ENCODE results near the gene VARS1.
"Not testable (repeated sequence)": the region's sequence is repeated elsewhere in the genome, so short reads cannot be mapped to it uniquely, and the experiment has no call there.

VARS1 gene

GRCh38 chr6:31829633-31830283 is 34.2 kb upstream of the VARS1 start:
- no peak for DNase-seq
- Mint-ChIP-seq H3K9me3 (no peaks in the 10 kb centered on the region), H3K27me3 (no peaks in the 10 kb centered on the region), H3K4me1 (peaks cover 48% of the 10 kb centered on the region), H3K36me3 (peaks cover 10% of the 10 kb centered on the region), H3K27ac (peak overlapping the region; percentile 93), H3K4me3 (peak overlapping the region; percentile 98)
- CTCF ChIA-PET, result interaction anchor here (0.6 to 2.4 kb wide), 12 partner anchors 12 to 280 kb away, joined by 3 to 13 read pairs (median 4); partner anchors contain the start of genes C6orf47, DDAH2, HSPA1A and HSPA1L

DNA sequence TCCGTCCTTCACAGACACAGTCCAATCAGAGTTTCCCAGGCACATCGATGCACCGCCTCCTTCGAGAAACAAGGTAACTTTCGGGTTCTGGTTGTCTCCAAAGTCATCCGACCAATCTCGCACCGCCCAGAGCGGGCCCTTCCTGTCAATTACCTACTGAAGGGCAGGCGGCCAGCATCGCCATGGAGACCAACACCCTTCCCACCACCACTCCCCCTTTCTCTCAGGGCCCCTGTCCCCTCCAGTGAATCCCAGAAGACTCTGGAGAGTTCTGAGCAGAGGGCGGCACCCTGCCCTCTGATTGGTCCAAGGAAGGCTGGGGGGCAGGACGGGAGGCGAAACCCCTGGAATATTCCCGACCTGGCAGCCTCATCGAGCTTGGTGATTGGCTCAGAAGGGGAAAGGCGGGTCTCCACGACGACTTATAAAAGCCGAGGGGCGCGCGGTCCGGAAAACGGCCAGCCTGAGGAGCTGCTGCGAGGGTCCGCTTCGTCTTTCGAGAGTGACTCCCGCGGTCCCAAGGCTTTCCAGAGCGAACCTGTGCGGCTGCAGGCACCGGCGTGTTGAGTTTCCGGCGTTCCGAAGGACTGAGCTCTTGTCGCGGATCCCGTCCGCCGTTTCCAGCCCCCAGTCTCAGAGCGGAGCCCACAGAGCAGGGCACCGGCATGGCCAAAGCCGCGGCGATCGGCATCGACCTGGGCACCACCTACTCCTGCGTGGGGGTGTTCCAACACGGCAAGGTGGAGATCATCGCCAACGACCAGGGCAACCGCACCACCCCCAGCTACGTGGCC is 31.9 kb upstream of the VARS1 start, which contains the start of gene HSPA1B:
Gene HSPA1B (plus strand): TSS at position 453 of the 794 bp plus-strand sequence. CDS start 213 bp downstream, at position 666.
- peaks cover 55% of the 10 kb centered on the region for H3K4me1 Mint-ChIP-seq
- CTCF ChIA-PET, result interaction anchor here (0.7 to 1.3 kb wide), 5 partner anchors 9 to 146 kb away, joined by 3 to 7 read pairs (median 4); partner anchors contain the start of genes DDAH2, LY6G5C and VARS1

GRCh38 chr6:31826793-31827285 is 31.3 kb upstream of the VARS1 start:
- peak overlapping the region; percentile 81 for H3K4me3 Mint-ChIP-seq
- DNase-seq, result no peak

More for the DNA sequence above, 31.9 kb upstream of the VARS1 start, which contains the start of gene HSPA1B:
- peak within 1 kb of the TSS; percentile 81 for H3K4me3 Mint-ChIP-seq
- peaks cover 8% of the 10 kb centered on the region for H3K36me3 Mint-ChIP-seq
- H3K27me3 Mint-ChIP-seq, result no peaks in the 10 kb centered on the region
- no peaks in the 10 kb centered on the region for H3K9me3 Mint-ChIP-seq
- peak; percentile 98 for DNase-seq
- peak within 1 kb of the TSS; percentile 98 for H3K27ac Mint-ChIP-seq

DNA sequence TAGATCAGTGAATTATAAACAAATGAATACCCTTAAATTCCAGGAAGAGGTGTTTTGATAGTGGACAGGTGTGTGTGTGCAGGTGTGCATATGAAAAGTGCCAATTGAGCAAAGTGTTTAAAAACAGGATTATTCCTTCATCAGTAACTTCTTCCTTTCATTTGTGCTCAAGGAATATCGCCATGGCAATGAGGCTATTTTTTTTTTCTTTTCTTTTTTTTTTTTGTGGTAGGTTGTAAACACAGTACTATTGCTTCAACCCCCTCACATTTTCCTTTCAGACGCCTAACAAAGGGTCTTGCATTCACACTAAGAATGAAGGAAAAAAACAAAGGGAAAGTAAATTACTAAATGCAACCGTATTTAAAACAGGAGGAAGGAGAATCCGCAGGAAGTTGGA is 30.0 kb upstream of the VARS1 start:
- Mint-ChIP-seq H3K4me1 (peaks cover 57% of the 10 kb centered on the region), H3K9me3 (no peaks in the 10 kb centered on the region), H3K4me3 (peak overlapping the region; percentile 81), H3K36me3 (peaks cover 7% of the 10 kb centered on the region), H3K27me3 (no peaks in the 10 kb centered on the region), H3K27ac (peak overlapping the region; percentile 98)
- CTCF ChIA-PET, result no interaction called here
- no peak for DNase-seq

More at GRCh38 chr6:31826793-31827285, 31.3 kb upstream of the VARS1 start:
- Mint-ChIP-seq H3K9me3 (no peaks in the 10 kb centered on the region), H3K36me3 (peaks cover 10% of the 10 kb centered on the region), H3K4me1 (peaks cover 59% of the 10 kb centered on the region), H3K27me3 (no peaks in the 10 kb centered on the region), H3K27ac (peak overlapping the region; percentile 98)
- CTCF ChIA-PET, result interaction anchor here (0.7 to 1.3 kb wide), 7 partner anchors 9 to 103 kb away, joined by 3 to 7 read pairs (median 4); partner anchors contain the start of genes DDAH2 and VARS1

DNA sequence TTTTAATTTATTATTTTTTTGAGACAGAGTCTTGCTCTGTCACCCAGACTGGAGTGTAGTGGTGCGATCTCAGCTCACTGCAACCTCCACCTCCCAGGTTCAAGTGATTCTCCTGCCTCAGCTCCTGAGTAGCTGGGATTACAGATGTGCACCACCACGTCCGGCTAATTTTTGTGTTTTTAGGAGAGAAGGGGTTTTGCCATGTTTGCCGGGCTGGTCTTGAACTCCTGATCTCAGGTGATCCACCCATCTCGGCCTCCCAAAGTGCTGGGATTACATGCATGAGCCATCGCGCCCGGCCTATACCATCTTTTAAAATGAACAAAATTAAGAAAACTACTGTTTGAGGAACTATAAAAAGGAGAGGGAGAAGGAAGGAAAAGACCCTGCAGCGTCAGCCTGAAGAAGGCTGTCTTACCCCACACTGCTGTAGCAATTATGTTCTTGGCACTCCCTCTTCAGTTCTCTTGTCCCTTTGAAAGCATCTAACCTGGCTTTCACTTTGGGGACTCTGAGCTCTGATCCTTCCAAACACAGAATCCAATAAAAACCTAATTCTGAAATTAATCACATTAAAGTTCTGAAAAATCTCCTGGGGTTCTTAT is 28.1 kb upstream of the VARS1 start:
- H3K4me1 Mint-ChIP-seq, result peaks cover 66% of the 10 kb centered on the region
- CTCF ChIA-PET, result interaction anchor here (1.0 to 1.2 kb wide), 2 partner anchors 12 to 54 kb away, joined by 3 to 4 read pairs; no protein-coding TSS in a partner anchor
- DNase-seq, result not testable (repeated sequence)

DNA sequence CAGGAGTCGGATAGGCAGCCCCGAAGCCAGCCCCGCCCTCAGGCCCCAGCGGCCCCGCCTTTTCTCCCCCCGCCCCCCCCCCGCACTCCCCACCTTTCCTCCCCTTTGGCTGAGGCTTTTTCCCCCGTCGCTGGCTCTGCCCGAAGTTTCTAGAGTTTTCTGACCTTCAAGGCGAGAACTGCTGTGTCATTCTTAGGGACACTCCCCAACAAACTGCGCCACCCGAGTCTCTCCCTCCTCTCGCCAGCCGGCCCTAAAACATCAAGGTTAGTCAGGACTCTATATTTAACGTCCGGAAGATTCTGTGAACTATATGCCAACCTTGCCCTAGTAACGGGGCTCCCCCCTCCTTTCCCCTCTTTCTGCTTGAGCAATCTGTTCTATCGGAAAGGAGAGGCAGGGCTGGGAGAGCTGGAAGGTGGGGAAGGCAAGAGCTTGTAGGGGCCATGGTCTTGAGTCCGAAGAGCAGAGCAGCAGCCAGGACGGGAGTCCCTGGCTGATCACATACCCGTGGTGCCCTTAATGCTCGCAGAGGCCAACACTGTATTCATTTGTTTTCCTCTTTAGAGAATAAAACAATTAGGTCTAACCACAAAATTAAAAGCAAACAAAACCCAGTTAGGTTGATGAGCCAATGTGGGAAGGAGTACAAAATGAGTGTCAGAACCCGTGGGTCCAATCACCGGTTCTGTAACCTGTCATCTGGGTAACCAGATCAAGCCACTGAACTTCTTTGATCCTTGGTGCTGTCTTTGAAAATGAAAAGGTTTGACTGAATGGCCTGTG is 26.7 kb upstream of the VARS1 start:
- Mint-ChIP-seq H3K27me3 (no peaks in the 10 kb centered on the region), H3K4me3 (peak overlapping the region; percentile 99), H3K27ac (peak overlapping the region; percentile 96), H3K36me3 (peaks cover 16% of the 10 kb centered on the region), H3K9me3 (no peaks in the 10 kb centered on the region), H3K4me1 (peaks cover 78% of the 10 kb centered on the region)
- peak; percentile 67 for DNase-seq
- CTCF ChIA-PET, result interaction anchor here (0.7 to 1.6 kb wide), 2 partner anchors 44 to 52 kb away, joined by 4 to 5 read pairs; no protein-coding TSS in a partner anchor

More for the DNA sequence above, 28.1 kb upstream of the VARS1 start:
- not testable (repeated sequence) for H3K9me3 Mint-ChIP-seq, H3K36me3 Mint-ChIP-seq, H3K27ac Mint-ChIP-seq, H3K27me3 Mint-ChIP-seq, H3K4me3 Mint-ChIP-seq

- Mint-ChIP-seq H3K27ac (peak overlapping the region; percentile 96), H3K27me3 (no peaks in the 10 kb centered on the region), H3K36me3 (peaks cover 16% of the 10 kb centered on the region), H3K4me3 (peak overlapping the region; percentile 99), H3K4me1 (peaks cover 70% of the 10 kb centered on the region), H3K9me3 (no peaks in the 10 kb centered on the region)
- CTCF ChIA-PET, result interaction anchor here (0.7 to 1.6 kb wide), 2 partner anchors 44 to 52 kb away, joined by 4 to 5 read pairs; no protein-coding TSS in a partner anchor
- peak; percentile 55 for DNase-seq
Observed at GRCh38 chr6:31821301-31822035, 25.9 kb upstream of the VARS1 start.

DNA sequence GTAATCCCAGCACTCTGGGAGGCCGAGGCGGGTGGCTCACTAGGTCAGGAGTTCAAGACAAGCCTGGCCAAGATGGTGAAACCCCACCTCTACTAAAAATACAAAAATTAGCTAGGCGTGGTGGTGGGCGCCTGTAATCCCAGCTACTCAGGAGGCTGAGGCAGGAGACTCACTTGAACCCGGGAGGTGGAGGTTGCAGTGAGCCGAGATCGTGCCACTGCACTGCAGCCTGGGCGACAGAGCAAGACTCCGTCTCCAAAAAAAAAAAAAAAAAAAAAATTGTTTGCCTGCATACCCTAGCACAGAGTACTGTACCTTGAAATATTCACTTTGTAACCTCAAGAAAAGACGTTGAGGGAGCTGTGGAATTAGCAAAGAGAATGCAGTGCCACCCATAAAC is 24.8 kb upstream of the VARS1 start:
- H3K9me3 Mint-ChIP-seq, H3K4me3 Mint-ChIP-seq, DNase-seq, H3K27me3 Mint-ChIP-seq: not testable (repeated sequence)
- Mint-ChIP-seq H3K36me3 (peaks cover 18% of the 10 kb centered on the region), H3K4me1 (peaks cover 62% of the 10 kb centered on the region), H3K27ac (peak overlapping the region; percentile 96)
- CTCF ChIA-PET, result interaction anchor here (0.6 to 1.6 kb wide), 3 partner anchors 51 to 298 kb away, joined by 3 to 4 read pairs (median 3); no protein-coding TSS in a partner anchor

DNA sequence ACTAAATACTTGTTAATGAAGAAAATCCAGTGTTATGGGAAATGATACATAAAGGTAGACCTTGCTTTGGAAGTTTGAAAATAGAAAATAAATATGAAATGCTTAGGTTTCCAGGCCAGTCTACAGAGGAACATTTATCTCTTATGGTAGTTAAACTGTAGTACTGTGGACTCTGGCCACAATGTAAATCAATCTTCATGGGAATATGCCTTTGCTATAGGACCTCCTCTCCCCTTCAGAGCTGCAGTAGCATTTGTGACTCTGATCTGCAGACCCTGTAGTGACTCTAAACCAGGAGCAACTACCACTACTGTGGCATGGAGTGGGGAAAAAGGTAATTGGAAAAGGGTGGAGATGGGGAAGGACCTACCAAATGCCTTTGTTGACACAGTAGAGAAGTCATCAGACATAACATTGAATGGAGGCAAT is 24.3 kb upstream of the VARS1 start:
- Mint-ChIP-seq H3K27ac (peak overlapping the region; percentile 87), H3K27me3 (no peaks in the 10 kb centered on the region), H3K36me3 (peaks cover 18% of the 10 kb centered on the region), H3K4me1 (peaks cover 57% of the 10 kb centered on the region), H3K4me3 (peak overlapping the region; percentile 51), H3K9me3 (no peaks in the 10 kb centered on the region)
- CTCF ChIA-PET, result interaction anchor here (0.6 to 0.9 kb wide), 2 partner anchors 81 to 298 kb away, joined by 3 read pairs; no protein-coding TSS in a partner anchor
- no peak for DNase-seq

DNA sequence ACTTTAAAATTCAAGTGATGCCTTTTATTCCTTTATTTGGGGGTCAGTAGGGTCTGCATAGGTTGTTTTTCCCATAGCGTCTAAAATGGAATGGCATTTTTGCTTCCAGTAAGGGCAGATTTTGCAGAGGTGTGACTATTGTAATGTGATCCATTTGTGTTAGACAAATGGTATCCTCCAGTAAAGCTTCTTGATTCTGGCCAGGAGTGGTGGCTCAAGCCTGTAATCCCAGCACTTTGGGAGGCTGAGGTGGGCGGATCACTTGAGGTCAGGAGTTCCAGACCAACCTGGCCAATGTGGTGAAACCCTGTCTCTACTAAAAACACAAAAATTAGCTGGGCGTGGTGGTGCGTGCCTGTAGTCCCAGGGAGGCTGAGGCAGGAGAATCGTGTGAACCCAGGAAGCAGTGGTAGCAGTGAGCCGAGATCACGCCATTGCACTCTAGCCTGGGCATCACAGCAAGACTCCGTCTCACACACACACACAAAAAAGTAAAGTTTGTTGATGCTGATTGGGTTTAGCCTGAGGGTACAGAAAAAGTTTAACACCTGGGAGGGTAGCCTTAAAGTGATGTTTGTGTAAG is 22.5 kb upstream of the VARS1 start:
- H3K4me1 Mint-ChIP-seq, result peaks cover 61% of the 10 kb centered on the region
- DNase-seq, result peak; percentile 37
- H3K27ac Mint-ChIP-seq, result peak overlapping the region; percentile 96
- CTCF ChIA-PET, result interaction anchor here (0.8 to 1.8 kb wide), 7 partner anchors 8 to 154 kb away, joined by 3 to 10 read pairs (median 5); partner anchors contain the start of genes DDAH2 and LSM2
- peak overlapping the region; percentile 89 for H3K4me3 Mint-ChIP-seq
- H3K9me3 Mint-ChIP-seq, H3K27me3 Mint-ChIP-seq: not testable (repeated sequence)
- H3K36me3 Mint-ChIP-seq, result peaks cover 18% of the 10 kb centered on the region

- H3K9me3 Mint-ChIP-seq, H3K27me3 Mint-ChIP-seq: not testable (repeated sequence)
- DNase-seq, result peak; percentile 39
- CTCF ChIA-PET, result interaction anchor here (0.8 to 1.8 kb wide), 7 partner anchors 9 to 153 kb away, joined by 3 to 10 read pairs (median 5); partner anchors contain the start of genes DDAH2 and LSM2
- H3K36me3 Mint-ChIP-seq, result peaks cover 18% of the 10 kb centered on the region
- peak overlapping the region; percentile 89 for H3K4me3 Mint-ChIP-seq
- peak overlapping the region; percentile 96 for H3K27ac Mint-ChIP-seq
- H3K4me1 Mint-ChIP-seq, result peaks cover 61% of the 10 kb centered on the region
Observed at GRCh38 chr6:31817133-31817928, 21.8 kb upstream of the VARS1 start.
